DMS153 treated with DMSO at 0.1 percent for 48 hours (cell line): Measurements from ENCODE around the gene NHLRC2.

Source experiments
- DNase-seq: peaks from one replicate; lab custom pipeline; 2025; ENCODE audit not compliant: unreplicated experiment; lab: John Stamatoyannopoulos, UW

NHLRC2 gene

DNA sequence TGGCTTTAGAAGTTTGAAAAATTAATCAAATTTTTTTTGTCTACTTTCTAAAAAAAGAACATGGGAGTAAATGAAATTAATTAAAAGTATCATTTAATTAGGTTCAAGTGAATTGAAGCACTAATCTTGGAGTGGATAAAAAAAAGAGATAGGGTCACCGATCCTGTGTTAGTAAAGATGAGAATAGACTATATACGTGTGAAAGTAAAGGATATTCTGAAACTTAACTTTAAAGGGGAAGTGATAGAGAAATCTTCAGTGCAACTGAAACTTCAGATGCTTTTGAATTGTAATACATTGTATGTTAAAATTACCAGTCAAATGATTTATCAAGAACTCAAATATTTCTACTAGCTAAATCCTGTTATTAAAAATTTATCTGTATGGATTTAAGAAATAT, 4.8 kb downstream of the NHLRC2 start:
- DNase-seq, result no peak

DNA sequence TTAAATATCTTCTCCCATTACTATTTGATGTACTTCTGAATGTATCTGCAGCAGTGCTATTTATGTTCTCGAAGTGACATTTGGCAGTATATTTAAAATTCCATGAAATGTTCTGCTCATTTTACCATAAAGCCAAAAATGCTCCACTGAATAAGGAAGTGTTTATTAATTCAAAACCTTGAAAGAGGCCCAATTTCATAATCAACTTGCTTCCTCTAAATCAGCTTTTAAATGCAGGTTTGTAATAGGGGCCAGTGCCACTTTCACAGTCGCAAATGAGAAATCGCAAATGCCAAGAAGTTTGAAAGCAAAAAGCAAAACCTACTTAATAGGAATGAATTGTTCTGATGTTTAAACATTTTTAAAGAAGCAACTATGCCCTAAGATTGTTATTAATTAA, 11.4 kb downstream of the NHLRC2 start:
- no peak for DNase-seq

DNA sequence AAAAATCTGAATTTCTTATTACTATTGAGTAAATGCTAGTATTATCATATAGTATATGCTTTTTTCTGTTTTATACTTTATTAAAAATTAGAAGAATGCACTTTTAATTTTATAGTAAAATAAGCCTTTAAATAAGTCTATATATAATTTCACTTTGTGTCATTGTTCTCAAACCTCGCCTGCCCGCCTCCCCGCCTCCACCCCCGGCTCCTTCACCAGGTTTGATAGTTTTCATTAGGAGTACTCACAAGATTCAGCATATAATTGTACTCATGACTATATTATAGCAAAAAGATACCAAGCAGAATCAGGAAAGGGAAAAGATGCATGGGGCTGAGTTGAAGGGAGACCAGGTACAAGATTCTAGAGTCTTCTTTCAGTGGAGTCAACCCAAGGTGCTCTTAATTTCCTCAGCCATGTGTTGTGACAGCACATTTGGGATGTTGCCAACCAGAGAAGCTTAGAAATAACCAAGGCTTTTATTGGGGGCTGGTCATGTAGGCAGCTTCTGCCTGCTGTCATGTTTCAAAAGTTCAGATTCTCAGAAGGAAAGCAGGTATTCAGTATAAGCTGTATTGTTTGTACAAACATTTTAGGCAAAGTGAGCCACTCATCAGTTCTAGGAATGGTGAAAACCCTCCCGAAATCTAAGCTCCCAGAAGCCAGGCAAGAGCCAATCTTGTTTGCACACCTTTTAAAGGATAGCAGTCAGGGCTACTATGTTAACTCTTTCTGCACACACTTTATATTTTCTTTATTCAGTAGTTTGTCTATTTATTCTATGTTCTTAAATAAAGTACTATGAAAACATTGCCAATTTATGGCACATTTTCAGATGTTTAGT, 12.3 kb downstream of the NHLRC2 start:
- no peak for DNase-seq

DNA sequence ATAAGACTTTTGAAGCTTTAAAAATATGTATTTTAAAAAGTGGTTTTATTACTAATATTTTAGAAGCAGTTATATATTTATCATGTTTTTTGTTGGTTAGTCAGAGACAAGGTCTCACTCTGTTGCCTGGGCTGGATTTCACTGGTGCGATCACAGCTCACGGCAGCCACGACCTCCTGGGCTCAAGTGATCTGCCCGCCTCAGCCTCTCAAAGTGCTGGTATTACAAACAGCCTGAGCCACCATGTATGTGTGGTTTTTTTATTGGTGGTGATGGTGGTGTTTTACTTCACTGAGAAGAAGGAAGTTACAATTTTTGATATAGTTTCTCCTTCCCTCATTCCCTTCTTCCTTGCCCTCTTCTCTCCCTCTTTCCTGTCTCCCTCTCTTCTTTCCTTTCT, 13.4 kb downstream of the NHLRC2 start:
- no peak for DNase-seq

DNA sequence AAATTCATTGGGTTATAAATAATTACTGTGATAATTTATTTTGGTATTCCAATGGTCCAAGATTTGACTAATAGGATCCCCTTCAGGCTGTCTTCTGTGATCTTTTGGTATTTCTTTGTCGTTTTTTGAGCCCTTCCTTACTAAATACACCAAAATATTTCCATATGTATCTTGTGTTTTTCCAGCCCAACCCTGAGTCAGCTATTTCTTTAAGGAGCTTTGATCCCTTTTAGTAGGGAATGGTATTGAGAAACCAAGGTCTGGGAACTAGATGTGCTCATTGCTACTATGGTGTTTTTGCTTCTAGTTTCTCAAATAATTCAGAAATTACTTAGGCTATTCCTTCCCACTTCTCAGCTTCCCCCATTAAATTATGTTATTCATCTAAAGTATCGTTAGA, 15.3 kb downstream of the NHLRC2 start:
- DNase-seq, result no peak

DNA sequence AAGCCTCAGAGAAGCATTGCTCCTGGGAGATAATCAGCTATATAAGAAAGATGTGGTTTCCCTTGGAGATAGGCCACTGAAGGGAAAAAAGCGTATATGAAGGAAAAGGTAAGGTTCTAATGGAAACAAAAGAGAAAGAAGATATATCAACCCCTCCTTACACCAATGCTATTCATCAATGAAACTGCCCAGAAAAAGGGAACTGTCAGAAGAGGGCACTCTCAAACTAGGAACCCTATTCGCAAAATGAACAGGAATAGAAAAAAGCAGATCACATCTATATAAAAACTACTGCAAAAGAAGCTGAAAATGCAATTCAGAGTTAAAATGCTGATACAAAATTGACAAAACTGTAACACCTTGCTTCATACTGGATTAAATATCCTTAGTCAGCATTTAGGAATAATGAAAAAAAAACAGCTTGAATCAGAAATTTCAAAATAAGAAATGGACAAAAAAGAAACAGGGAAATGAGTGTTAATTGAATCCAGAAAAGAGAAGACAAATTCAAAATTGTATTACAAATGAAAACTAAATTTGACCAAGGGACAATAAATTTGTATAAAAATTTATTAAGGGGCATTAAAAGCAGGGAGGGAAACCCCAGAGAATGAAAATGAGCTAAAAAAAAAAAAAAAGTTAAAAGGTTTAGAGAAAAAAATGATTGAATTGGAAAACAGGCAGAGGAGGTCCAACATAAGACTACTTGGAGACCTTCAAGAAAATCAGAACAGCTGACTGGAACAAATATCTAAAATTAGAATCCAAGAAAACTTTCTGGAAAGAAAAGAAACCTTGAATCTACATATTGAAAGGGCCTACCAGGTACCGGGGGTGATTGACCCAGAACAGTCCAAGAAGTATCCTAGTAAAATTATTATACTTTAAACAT, 17.9 kb downstream of the NHLRC2 start:
- no peak for DNase-seq

DNA sequence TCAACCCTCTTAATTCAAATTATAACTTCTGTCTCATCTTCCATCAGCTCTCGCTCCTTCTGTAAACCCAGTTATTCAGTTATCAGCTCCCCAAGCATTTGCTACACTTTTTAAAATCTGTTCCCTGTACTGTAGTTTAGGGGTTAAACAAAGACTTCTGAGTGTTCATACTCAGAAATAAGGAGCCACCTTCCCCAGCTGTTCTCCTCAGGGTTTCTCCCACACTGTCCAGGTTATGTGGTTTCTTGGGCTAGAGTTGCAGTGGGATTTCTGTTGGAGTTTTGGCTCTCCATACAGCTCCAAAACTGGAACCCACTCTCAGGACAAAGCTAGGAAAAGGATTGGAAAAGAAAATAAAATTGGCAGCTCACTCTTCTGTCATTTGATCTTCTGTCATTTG, 20.8 kb downstream of the NHLRC2 start:
- no peak for DNase-seq

DNA sequence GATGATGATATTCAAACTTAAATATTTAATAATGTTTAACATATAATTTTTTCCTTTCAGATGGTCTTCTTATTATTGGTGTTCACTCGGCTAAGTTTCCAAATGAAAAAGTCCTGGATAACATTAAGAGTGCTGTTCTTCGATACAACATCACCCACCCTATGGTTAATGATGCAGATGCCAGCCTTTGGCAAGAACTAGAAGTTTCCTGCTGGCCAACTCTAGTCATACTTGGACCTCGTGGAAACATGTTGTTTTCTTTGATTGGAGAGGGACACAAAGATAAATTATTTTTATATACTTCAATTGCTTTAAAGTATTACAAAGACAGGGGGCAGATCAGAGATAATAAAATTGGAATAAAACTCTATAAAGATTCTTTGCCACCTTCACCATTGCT, 22.0 kb downstream of the NHLRC2 start:
- DNase-seq, result no peak

DNA sequence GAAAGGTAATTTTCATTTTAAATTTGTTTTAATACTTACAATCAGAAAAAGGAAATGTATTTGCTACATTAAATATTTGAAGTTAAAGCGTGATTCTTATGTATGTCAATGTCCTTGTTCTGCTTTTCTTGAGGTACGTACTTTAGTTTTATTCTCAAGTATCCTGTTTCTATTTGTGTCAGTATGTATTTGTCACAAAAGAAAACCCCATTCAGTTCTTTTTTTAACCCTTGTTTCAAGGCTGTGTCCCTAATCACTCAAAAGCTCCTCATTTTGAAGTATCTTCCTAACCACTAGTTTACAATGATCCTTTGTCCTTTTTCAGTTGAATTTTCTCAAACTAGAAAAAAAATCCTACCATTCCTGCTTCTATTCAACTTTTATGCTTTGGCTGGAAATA, 25.2 kb downstream of the NHLRC2 start:
- DNase-seq, result no peak

DNA sequence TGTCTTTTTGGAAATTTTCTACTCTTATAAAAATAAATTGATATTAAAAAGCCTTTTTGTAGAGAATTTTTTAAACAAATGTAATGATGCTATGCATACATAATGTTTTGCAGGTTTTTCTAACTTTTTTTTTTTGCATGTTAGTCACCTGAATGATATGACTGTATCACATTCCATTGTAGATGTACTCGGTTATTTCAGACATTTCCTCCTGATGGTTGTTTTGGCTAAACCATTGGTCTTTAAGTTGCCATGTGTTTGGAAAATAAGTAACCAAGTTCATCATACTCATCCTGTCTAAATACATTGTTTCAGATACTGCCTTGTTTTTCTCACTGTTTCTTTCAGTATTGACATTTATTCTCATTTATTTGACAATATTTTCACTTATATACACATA, 25.8 kb downstream of the NHLRC2 start:
- no peak for DNase-seq

DNA sequence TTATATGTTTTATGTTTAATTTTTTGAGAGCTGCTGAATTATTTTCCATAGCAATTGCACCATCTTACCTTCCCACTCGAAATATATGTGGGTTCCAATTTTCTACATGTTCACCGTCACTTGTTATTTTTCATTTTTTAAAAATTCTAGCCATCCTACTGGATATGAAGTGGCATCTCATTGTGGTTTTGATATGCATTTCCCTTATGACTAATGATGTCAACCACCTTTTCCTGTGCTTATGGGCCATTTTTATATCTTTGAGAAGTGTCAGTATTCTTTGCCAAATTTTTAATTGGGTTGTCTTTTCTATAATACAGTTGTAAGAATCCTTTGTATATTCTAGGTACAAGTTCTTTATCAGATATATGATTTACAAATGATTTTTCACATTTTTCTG, 27.8 kb downstream of the NHLRC2 start:
- no peak for DNase-seq

DNA sequence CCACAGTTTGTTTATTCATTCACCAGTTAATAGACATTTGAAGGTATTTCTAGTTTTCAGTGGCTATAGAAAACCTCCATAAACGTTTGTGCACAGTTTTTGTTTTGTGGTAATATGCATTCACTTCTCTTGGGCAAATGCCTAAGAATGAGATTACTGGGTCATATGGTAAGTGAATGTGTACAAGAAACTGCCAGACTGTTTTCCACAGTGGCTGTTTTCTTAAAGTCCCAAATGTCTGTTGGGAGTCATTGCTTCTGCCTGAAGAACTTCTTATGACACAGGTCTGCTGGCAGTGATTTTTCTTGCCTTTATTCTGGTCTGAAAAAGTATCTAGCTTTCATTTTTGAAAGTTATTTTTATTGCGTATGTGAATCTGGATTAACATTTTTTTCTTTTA, 35.5 kb downstream of the NHLRC2 start:
- no peak for DNase-seq

DNA sequence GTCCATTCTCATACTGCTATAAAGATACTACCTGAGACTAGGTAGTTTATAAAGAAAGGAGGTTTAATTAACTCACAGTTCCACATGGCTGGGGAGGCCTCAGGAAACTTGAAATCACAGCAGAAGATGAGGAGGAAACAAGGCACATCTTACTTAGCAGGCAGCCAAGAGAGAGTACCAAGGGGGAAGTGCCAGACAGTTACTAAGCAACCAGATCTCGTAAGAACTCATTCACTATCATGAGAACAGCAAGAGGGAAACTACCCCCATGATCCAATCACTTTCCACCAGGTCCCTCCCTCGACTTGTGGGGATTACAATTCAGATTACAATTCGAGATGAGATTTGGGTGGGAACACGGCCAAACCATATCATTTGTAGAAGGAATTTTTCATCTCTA, 36.3 kb downstream of the NHLRC2 start:
- no peak for DNase-seq

DNA sequence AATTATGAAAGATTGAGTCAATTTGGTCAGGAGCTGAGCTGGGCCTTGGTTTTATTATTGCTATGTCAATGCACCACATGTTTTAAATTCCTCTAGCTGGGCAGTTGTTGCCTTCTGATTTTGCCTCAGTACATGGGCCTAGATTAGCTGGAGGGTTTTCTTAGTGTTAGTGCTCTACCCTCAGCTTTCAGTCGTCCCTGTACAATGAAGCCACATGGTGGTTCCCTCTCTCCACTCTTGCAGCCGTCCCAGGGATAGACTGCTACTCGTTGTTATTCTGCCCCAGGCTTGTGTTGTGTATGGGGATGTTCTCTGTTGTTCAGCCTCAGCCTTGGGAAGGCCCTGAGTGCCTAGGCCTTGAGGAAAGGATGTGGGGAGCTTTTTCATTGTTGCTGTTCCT, 37.0 kb downstream of the NHLRC2 start:
- no peak for DNase-seq

DNA sequence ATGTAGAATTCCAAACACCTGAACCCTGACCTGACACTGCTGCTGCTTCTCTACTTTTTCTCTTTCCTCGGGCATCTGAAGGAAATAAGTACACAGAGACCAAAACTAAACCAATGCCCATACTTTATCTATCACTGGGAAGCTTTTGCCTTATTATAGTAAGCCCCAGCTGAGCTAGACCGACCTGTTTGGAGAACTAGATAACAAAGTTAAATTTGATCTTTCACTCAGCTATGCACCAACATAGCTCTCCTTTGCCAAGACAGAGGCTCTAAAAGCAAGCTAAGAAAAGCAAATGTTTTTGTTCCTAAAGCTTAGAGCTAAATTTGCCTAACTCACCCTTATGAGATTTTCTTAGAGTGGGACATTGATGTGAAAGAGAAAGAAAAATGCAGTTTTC, 39.1 kb downstream of the NHLRC2 start:
- DNase-seq, result no peak

DNA sequence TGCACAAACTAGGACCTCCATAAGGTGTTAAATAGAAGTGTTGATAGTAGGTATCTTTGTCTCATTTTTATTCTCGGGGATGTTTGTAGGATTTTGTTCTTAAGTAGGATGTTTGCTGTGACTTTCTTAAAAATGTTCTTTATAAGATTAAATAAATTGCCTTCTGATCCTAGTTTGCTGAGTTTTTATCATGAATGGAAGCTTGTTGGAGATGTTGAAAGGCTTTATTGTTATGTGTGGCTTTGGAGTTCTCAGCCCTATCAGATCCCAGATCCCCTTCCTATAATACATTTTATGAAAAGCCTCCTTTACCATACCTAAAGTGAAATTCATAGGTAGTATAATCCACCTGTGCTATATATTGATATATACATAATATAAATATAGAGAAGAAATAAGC, 40.1 kb downstream of the NHLRC2 start:
- DNase-seq, result no peak

DNA sequence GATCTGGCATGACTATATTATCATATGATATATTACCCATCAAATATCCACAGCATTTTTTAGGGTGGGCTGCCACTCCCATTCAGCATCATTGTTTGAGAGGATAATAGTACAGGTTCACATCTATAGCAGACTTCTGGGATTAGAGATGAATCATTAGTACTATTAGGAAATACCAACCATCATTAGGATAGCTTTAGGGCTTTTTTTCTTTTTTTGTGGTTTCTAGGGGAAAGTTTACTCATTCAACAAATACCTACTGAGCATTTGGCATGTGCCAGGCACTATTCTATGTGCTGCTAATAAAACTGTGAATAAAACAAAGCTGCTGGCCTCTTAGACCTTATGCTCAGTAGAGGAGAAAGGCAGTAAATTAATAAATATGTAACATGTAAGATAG, 40.6 kb downstream of the NHLRC2 start:
- DNase-seq, result no peak

DNA sequence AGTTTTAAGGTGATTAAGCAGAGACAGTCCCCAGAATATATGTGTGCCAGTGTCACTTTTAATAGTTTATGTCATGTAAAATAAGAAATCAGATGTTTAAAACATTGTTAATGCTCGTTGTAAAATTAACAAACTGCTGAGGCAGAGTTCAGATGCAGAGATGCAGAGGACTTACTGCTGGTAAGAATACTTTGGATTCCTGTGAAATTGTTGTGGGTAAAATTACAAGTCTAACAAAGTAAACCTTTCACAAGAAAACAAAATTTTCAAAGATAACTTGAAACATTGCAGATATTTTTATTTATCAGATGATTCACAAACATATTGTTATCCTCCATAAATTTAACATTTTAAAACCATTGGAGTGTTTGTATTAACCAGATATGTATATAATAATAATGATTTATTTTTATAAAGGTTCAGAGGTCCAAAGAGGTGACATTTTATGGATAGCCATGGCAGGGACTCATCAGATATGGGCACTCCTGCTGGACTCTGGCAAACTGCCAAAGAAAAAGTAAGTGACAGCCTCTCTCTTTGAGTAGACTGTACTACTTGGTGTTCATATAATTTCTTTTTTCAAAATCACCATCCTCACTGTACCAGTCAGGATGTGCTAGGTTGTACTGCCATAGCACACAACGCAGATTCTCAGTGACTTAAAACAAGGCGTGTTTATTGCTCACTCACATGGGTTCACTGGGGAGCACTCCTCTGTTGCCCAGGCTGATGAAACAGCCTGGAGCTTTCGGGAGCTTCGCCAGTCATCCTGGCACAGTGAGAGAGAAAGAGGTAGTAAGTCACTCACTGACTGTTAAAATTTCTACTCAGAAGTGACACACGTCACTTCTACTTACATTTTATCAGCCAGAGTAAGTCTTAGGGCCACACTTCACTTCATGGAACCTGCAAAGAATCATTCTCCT, 43.5 kb downstream of the NHLRC2 start:
- DNase-seq, result no peak

DNA sequence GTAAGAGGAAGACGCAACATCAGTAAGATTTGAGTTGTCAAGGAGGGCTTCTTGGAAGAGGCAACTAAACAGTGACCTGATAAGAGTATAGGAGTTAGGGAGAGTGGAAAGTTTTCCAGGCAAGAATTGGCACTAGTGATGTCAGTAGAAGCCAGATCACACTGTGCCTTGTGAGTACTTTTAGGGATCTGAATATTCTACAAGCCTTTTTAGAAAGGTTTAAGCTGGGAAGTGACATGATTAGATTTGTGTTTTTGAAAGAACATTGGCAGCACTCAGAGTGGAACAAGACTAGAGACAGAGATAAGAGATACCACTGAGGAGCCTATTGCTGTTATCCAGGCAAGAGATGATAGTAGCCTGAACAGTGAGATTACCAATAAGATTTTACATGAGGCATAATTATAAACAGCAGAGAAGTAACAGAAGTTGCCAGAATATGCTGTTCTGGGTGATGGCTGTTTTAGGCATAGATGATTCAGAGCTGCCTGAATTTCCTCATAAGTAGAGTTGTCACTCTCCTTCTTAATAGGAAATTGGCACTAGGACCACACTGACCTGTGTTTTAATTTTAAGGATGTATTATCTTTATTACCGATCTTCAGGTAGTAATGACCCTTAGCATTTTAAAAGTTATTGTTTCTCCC, 45.6 kb downstream of the NHLRC2 start:
- DNase-seq, result no peak

DNA sequence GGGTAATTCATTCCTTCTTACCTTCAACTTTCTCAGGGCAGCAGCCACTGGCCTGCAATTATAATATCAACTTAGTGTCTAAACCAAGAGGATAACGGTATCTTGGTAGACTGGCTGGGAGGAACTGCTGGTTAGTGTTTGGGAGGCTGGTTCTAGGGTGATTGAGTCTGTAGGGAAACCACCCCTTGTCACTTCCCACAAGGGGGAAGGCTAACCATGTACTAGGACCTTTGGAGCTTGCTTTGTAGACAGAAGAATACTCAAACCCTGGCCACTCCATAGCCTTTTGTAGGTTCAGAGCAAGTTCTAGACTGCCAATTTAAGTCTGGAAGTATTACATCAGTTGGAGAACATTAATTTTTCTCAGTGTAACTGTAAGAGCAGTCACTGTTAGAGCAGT, 51.3 kb downstream of the NHLRC2 start:
- no peak for DNase-seq

DNA sequence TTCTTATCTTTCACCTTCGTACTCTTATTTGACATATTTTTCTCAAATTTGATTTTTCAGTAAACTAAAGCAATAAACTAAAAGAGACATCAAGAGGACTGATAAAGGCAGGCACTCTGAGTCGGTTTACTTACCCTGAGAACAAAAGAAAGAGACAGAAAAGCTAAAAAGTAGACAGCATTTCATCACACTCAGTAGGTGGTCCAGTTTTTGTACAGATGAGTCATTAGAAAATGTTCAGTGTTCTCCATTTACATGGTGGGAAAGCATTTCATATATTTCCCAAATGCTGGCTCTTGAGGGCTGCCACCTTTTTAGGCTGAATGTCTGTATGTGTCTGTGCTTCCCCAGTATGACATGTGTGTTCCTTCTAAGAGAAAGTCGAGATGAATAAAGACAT, 52.7 kb downstream of the NHLRC2 start:
- DNase-seq, result no peak
